Ovary (tissue), 9 donors: ENCODE results near the gene TRMU. TPM values are rescaled to one million over a fixed set of nuclear protein-coding genes. Genes with fewer than 3 reads are reported as not detected.

Experiments
- DNase-seq, 5 donors: peaks; one replicate each; pipeline ENCODE4 v3.0.0-alpha.2; 2019 to 2020
- H3K27ac ChIP-seq, 2 donors: fragments of 200-600 bp; one replicate each; pipeline versions ENCODE4 v1.5.1 to v1.8.0; 2019 to 2022
- H3K27me3 ChIP-seq: fragments of 200-600 bp; one replicate; pipeline ENCODE4 v1.8.0; 2022
- H3K36me3 ChIP-seq: fragments of 200-600 bp; sonication (generic); one replicate; pipeline ENCODE4 v1.5.1; 2019
- H3K4me1 ChIP-seq: one replicate; pipeline ENCODE4 v1.8.1; 2013; ENCODE audit warnings: mild to moderate bottlenecking, moderate library complexity; ENCODE audit not compliant: insufficient read depth
- H3K4me3 ChIP-seq: fragments of 200-600 bp; sonication (generic); one replicate; pipeline ENCODE4 v1.5.1; 2017
- H3K9me3 ChIP-seq, 2 donors: fragments of 200-600 bp in 1 of 2; sonication (generic) in 1 of 2; one replicate each; pipeline versions ENCODE4 v1.5.1 to v1.8.1; 2013 to 2019; ENCODE audit warnings: mild to moderate bottlenecking in 1 of 2, moderate library complexity in 1 of 2
- CTCF ChIP-seq, 3 donors: fragments of 450-650 bp in 2 of 3; fragments of 200-600 bp in 1 of 3; IDR thresholded peaks; one replicate each; pipeline versions ENCODE4 v1.5.1 to v1.8.0; 2016 to 2022; ENCODE audit warnings: antibody characterized with exemption in 3 of 3, mild to moderate bottlenecking in 1 of 3
- EP300 ChIP-seq: sonication (generic); formaldehyde crosslinking; IDR thresholded peaks from one replicate; pipeline ENCODE4 v1.6.1; 2017; ENCODE audit warnings: antibody characterized with exemption
- POLR2A ChIP-seq: fragments of 450-650 bp; IDR thresholded peaks from one replicate; pipeline ENCODE4 v1.6.1; 2017; ENCODE audit warnings: antibody characterized with exemption, mild to moderate bottlenecking, moderate library complexity
- WGBS, 3 donors: extraction: QIAGEN DNeasy Blood & Tissue Kit in 1 of 3; methylation state at CpG; one replicate each; pipeline versions ENCODE4 v1.1.5 to v1.1.7; 2013 to 2017; 5-methylcytosine and 5-hydroxymethylcytosine counted together
- intact Hi-C, 4 donors: fragments of 100-400 bp; cut with DNase I; formaldehyde crosslinking; loops; one replicate each; pipeline versions ENCODE4 v1.11.0 to v1.15.1; 2022 to 2023
- polyA plus RNA-seq, 2 donors: library from polyadenylated mRNA; stranded (reverse); fragments of 200-250 nt in 1 of 2; fragments of 350-450 nt in 1 of 2; fragmentation: Illumina TruSeq in 1 of 2; extraction: RNeasy Lipid Tissue Mini Kit (QIAGEN cat#74804) in 1 of 2; gene quantifications; one replicate each; pipeline ENCODE4 v1.2.3, GENCODE V29; 2013 to 2014
- total RNA-seq, 7 donors: library from RNA; depleted of rRNA in 2 of 7; stranded (reverse); fragments of >200 nt in 2 of 7; fragmentation: NEBNext Ultra II Directional in 3 of 7; extraction: Animal tissue kit (Norgen Biotek cat#: 25700) in 3 of 7; gene quantifications; one replicate each; pipeline versions ENCODE4 v1.1.0 to v1.2.4, GENCODE V29; 2016 to 2023
- donor health status: DM: no; HTN: no; CAD: no; lungs with moderate emphysema.
- donor health status: DM: no; HTN: no; CAD: no.
- donor health status: Bipolar disorder and iron deficiency.
- donor health status: DM: yes; HTN: yes; CAD: no.
- donor health status: DM: no; HTN: no; CAD: no.
- donor health status: DM: yes; HTN: yes; CAD: no.

The TRMU gene
- total and polyA plus RNA-seq, 9 donors: 15.2 to 35.0 (median 30.3) TPM

DNA sequence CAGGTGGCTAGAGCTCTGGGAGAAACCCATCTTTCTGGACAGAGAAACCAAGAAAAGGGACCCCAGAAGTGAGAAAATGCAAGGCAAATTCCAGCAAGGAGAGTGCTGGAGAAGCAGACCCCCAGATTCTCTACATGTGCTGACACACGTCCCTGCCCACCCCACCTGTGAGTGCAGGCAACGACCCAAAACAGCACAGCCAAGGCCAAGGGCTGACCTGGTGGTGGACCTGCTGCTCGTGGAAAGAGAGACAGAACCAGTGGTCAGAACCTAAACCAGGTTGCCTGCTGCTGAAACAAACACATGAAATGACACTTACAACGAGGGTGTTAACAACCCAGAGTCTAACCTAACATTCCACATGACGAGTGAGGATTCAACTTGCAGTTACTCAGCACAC, 24.6 kb downstream of the TRMU start:
- no peak for DNase-seq
- Histone ChIP-seq H3K27me3 (no peaks in the 10 kb centered on the region), H3K27ac (no peak overlapping the region), H3K9me3 (no peaks in the 10 kb centered on the region), H3K4me3 (no peak overlapping the region), H3K4me1 (no peaks in the 10 kb centered on the region), H3K36me3 (no peaks in the 10 kb centered on the region)
- no peak for TF ChIP-seq POLR2A
- no peak for TF ChIP-seq CTCF (IDR thresholded peaks at IDR 0.05)
- TF ChIP-seq EP300: no peak
- intact Hi-C loops: loop anchor here in 2 of 4 donors (10.0 kb wide), 1 partner anchor 175 kb away; the partner anchor contains the start of gene CELSR1 (in 2 of the 2)
- 71 to 81% (median 72%) methylated on average over 5 of the region's 5 CpGs for WGBS, 3 donors

GRCh38 chr22:46360891-46361290, 25.4 kb downstream of the TRMU start:
- WGBS, 3 donors: 87 to 90% (median 88%) methylated on average over 10 of the region's 10 CpGs
- Histone ChIP-seq H3K27ac (no peak overlapping the region), H3K27me3 (no peaks in the 10 kb centered on the region), H3K4me1 (no peaks in the 10 kb centered on the region), H3K36me3 (no peaks in the 10 kb centered on the region), H3K9me3 (no peaks in the 10 kb centered on the region), H3K4me3 (no peak overlapping the region)
- intact Hi-C loops: loop anchor here in 2 of 4 donors (10.0 kb wide), 1 partner anchor 174 kb away; the partner anchor contains the start of gene CELSR1 (in 2 of the 2)
- DNase-seq: no peak
- TF ChIP-seq POLR2A (no peak), CTCF (IDR thresholded peaks at IDR 0.05) (no peak), EP300 (no peak)

DNA sequence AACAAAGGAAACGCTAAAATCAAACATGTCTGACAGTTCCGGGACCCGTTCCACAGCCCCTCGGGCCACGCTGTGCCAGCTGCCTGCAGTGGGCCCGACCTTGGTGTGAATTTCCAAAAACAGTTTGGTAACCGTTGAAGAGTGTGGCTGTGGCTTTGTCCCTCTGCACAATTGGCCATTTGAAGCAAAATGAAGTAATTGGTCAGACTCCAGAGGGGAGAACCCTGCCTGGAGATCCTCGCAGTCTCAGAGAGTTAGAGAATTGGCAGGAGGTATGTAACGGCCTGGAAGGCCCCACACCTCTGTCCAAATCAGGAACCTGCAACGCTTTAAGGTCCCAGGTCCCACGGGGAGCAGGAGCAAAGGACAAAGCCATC, 26.3 kb downstream of the TRMU start:
- no peak for DNase-seq
- TF ChIP-seq POLR2A: no peak
- 56 to 68% (median 57%) methylated on average over 11 of the region's 11 CpGs for WGBS, 3 donors
- Histone ChIP-seq H3K4me3 (no peak overlapping the region), H3K27ac (no peak overlapping the region), H3K36me3 (no peaks in the 10 kb centered on the region), H3K9me3 (no peaks in the 10 kb centered on the region), H3K4me1 (no peaks in the 10 kb centered on the region), H3K27me3 (no peaks in the 10 kb centered on the region)
- intact Hi-C loops: loop anchor here in 2 of 4 donors (10.0 kb wide), 1 partner anchor 173 kb away; the partner anchor contains the start of gene CELSR1 (in 2 of the 2)

DNA sequence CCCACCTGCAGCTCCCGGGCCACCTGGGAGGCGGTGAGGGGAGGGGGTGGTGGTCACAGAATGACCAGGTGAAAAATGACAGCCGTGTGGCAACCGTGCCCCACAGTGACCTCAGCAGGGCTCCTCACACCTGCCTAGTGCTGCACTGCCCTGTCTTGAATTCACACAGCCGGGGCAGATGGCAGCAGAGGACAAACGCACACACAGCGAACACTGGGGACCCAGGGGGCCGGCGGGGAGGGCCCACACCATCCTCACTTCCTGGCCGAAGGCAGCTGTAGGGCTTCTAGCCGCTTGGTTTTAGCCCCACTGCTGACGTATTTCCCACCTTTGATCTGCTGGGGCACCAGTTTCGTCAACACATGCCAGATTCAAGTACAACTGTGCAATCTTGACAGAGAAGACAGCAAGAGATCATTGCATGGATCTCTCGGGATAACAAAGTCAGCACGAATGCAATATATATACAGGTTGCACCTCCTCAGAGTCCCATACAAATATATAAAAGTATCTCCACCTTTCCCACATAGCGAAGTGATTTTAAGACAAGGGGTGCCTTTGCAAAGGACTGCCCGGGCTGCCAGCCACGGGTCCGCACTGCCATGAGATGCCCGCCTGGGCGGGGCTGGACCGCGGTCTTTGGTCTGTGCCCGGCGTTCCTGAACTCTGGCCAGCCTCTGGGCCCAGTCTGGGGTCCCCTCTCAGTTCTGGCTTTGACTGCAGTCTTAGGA, 26.9 kb downstream of the TRMU start:
- WGBS, 3 donors: 60 to 72% (median 62%) methylated on average over 21 to 25 of the region's 25 CpGs
- Histone ChIP-seq H3K27ac (no peak overlapping the region), H3K4me3 (no peak overlapping the region), H3K9me3 (no peaks in the 10 kb centered on the region), H3K27me3 (no peaks in the 10 kb centered on the region), H3K36me3 (no peaks in the 10 kb centered on the region), H3K4me1 (no peaks in the 10 kb centered on the region)
- intact Hi-C loops: loop anchor here in 2 of 4 donors (10.0 kb wide), 1 partner anchor 172 kb away; the partner anchor contains the start of gene CELSR1 (in 2 of the 2)
- TF ChIP-seq POLR2A: no peak
- peak in 1 of 5 donors; percentile 16 for DNase-seq

DNA sequence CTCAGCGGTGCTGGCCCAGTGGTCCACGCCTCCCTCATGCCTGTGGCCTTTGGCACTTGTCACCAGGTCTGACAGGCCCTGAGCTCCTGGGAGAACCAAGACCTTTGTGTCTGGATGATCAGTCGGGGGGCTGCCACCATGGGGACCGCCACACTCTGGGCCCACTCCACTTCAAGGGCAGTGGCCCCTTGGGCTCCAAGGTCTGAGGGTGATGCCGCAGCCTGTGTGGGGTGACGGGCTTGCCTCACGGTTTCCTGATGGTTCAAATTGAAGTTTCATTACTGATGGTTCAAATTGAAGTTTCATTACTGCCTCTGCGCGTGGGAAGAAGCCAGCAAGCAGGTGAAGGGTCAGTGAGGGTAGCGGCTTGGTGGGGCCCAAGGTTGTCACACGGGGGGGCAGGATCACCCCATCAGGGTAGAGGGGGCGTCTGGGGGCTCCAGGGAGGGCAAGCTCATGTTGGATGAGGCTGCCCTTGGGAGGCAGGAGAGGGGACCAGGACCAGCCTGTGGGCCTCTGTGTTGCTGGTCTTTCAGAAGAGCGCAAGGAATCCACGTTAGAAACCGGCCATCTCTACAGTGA, 27.5 kb downstream of the TRMU start:
- H3K9me3 ChIP-seq: no peaks in the 10 kb centered on the region
- H3K4me3 ChIP-seq: no peak overlapping the region
- no peaks in the 10 kb centered on the region for H3K27me3 ChIP-seq
- intact Hi-C loops: loop anchor here in 2 of 4 donors (10.0 kb wide), 1 partner anchor 172 kb away; the partner anchor contains the start of gene CELSR1 (in 2 of the 2)
- no peaks in the 10 kb centered on the region for H3K4me1 ChIP-seq
- DNase-seq: no peak
- no peak overlapping the region for H3K27ac ChIP-seq
- 79 to 92% (median 86%) methylated on average over 13 to 15 of the region's 15 CpGs for WGBS, 3 donors
- TF ChIP-seq CTCF (IDR thresholded peaks at IDR 0.05) (no peak), POLR2A (no peak), EP300 (no peak)
- no peaks in the 10 kb centered on the region for H3K36me3 ChIP-seq
